ENCODE measurements around the gene EFCAB6. TPM values are rescaled to one million over a fixed set of nuclear protein-coding genes. Genes with fewer than 3 reads are reported as not detected.

EFCAB6 gene
- total RNA-seq, 4 donors from 2014 or later: 1.1 to 3.8 (median 2.7) TPM

GRCh38 chr22:43528601-43529360 is 283.3 kb downstream of the EFCAB6 start:
- 73 to 76% methylated on average over 2 to 3 of the region's 12 CpGs for WGBS, 2 donors (ENCODE audit: low coverage in 1 of 2)
- H3K36me3 ChIP-seq: peaks cover 0 to 9% of the 10 kb centered on the region in 2 donors
- no peaks in the 10 kb centered on the region for H3K4me1 ChIP-seq
- ATAC-seq: no peak
- peaks cover 29% of the 10 kb centered on the region for H3K27me3 ChIP-seq
- H3K4me3 ChIP-seq: no peak overlapping the region
- no peak for TF ChIP-seq POLR2A (IDR thresholded peaks at IDR 0.05)
- TF ChIP-seq POLR2AphosphoS5 (IDR thresholded peaks at IDR 0.05): no peak
- TF ChIP-seq EP300 (IDR thresholded peaks at IDR 0.05): no peak
- no peak for TF ChIP-seq CTCF (IDR thresholded peaks at IDR 0.05)
- peaks cover 0 to 3% (median 0%) of the 10 kb centered on the region in 3 donors for H3K9me3 ChIP-seq
- no peak overlapping the region for H3K27ac ChIP-seq

- no CpG with 5 or more reads among the region's 5 CpGs for WGBS, 2 donors (ENCODE audit: low coverage in 1 of 2)
- no peak overlapping the region for H3K4me3 ChIP-seq
- H3K27me3 ChIP-seq: peaks cover 46% of the 10 kb centered on the region
- H3K27ac ChIP-seq: no peak overlapping the region
- ATAC-seq: no peak
- TF ChIP-seq POLR2A (IDR thresholded peaks at IDR 0.05) (no peak), EP300 (IDR thresholded peaks at IDR 0.05) (no peak), CTCF (IDR thresholded peaks at IDR 0.05) (no peak), POLR2AphosphoS5 (IDR thresholded peaks at IDR 0.05) (no peak)
- H3K36me3 ChIP-seq: peaks cover 0 to 9% of the 10 kb centered on the region in 2 donors
- H3K9me3 ChIP-seq: peaks cover 0 to 3% (median 0%) of the 10 kb centered on the region in 3 donors
- no peaks in the 10 kb centered on the region for H3K4me1 ChIP-seq
Measured at GRCh38 chr22:43526946-43527345, 285.2 kb downstream of the EFCAB6 start.

GRCh38 chr22:43526117-43526655 is 285.9 kb downstream of the EFCAB6 start:
- Histone ChIP-seq H3K4me1 (no peaks in the 10 kb centered on the region), H3K36me3 (peaks cover 0 to 9% of the 10 kb centered on the region in 2 donors), H3K9me3 (peaks cover 0 to 3% (median 0%) of the 10 kb centered on the region in 3 donors), H3K27ac (no peak overlapping the region), H3K4me3 (no peak overlapping the region), H3K27me3 (peaks cover 54% of the 10 kb centered on the region)
- no peak for ATAC-seq
- no CpG with 5 or more reads among the region's 7 CpGs for WGBS, 2 donors (ENCODE audit: low coverage in 1 of 2)
- TF ChIP-seq POLR2A (IDR thresholded peaks at IDR 0.05): no peak
- TF ChIP-seq POLR2AphosphoS5 (IDR thresholded peaks at IDR 0.05): no peak
- no peak for TF ChIP-seq EP300 (IDR thresholded peaks at IDR 0.05)
- TF ChIP-seq CTCF (IDR thresholded peaks at IDR 0.05): no peak

- Histone ChIP-seq H3K9me3 (no peaks in the 10 kb centered on the region), H3K27me3 (peaks cover 78% of the 10 kb centered on the region), H3K36me3 (no peaks in the 10 kb centered on the region), H3K4me3 (no peak overlapping the region), H3K4me1 (no peaks in the 10 kb centered on the region), H3K27ac (no peak overlapping the region)
- no peak for ATAC-seq
- 64 to 79% methylated on average over 2 to 5 of the region's 6 CpGs for WGBS, 2 donors (ENCODE audit: low coverage in 1 of 2)
- no peak for TF ChIP-seq POLR2A (IDR thresholded peaks at IDR 0.05)
- no peak for TF ChIP-seq CTCF (IDR thresholded peaks at IDR 0.05)
- TF ChIP-seq POLR2AphosphoS5 (IDR thresholded peaks at IDR 0.05): no peak
- no peak for TF ChIP-seq EP300 (IDR thresholded peaks at IDR 0.05)
Measured at GRCh38 chr22:43521716-43522115, 290.4 kb downstream of the EFCAB6 start.

- Histone ChIP-seq H3K27me3 (peaks cover 78% of the 10 kb centered on the region), H3K4me3 (no peak overlapping the region), H3K9me3 (no peaks in the 10 kb centered on the region), H3K4me1 (no peaks in the 10 kb centered on the region), H3K27ac (no peak overlapping the region), H3K36me3 (no peaks in the 10 kb centered on the region)
- no peak for ATAC-seq
- 48 to 52% methylated on average over 2 of the region's 2 CpGs for WGBS, 2 donors (ENCODE audit: low coverage in 1 of 2)
- TF ChIP-seq CTCF (IDR thresholded peaks at IDR 0.05) (no peak), POLR2A (IDR thresholded peaks at IDR 0.05) (no peak), EP300 (IDR thresholded peaks at IDR 0.05) (no peak), POLR2AphosphoS5 (IDR thresholded peaks at IDR 0.05) (no peak)
Measured at GRCh38 chr22:43520632-43521039, 291.5 kb downstream of the EFCAB6 start.

Measured in gastroesophageal sphincter (tissue), 4 donors.